Neural cell (in vitro differentiated cells): ENCODE data around the gene CHST11.

Experiments
- EZH2 ChIP-seq: fragments of 200-600, 300-800 bp; shearing (Covaris generic), sonication (generic); IDR thresholded peaks from 2 replicates; pipeline ENCODE4 v1.6.1; 2014; ENCODE audit warnings: antibody characterized with exemption, low read length, borderline replicate concordance, mild to moderate bottlenecking; ENCODE audit not compliant: insufficient read depth, poor library complexity, severe bottlenecking
- POLR2AphosphoS5 ChIP-seq: IDR thresholded peaks from 2 replicates; pipeline ENCODE4 v1.6.1; 2012
- SMC3 ChIP-seq: fragments of 450-650 bp; conservative IDR thresholded peaks from 2 replicates; pipeline ENCODE4 v1.6.1; 2014; ENCODE audit warnings: antibody characterized with exemption, mild to moderate bottlenecking, moderate library complexity; ENCODE audit not compliant: poor library complexity
- TF ChIP-seq, protein P1 (sequence below): fragments of 450-650 bp; IDR thresholded peaks from 2 replicates; pipeline ENCODE4 v1.5.1; 2014; ENCODE audit warnings: antibody characterized with exemption, mild to moderate bottlenecking, moderate library complexity; ENCODE audit not compliant: poor library complexity, severe bottlenecking
- TF ChIP-seq, protein P2 (sequence below): IDR thresholded peaks from 2 replicates; pipeline ENCODE4 v1.6.1; 2012; ENCODE audit warnings: borderline replicate concordance

DNA sequence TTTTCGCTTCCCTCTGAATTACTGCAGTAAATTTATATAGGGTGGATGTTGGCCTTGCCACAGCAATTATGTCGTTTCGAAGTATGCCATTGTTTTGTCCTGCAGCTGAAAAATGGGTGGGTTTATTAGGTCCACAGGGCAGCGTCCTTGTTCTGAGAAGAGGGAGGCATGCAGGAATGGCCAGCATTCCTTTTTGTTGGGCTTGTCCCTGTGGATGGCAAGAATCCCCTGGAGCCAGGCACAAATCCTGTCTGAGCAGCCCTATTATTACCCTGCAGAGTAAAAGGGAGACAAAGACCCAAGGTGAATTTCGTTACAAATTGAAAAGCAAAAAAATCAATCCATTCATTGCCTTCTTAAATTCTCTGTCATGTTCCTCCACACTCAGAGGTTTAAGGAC lies 88.1 kb downstream of the CHST11 start:
- TF ChIP-seq, protein P1, sequence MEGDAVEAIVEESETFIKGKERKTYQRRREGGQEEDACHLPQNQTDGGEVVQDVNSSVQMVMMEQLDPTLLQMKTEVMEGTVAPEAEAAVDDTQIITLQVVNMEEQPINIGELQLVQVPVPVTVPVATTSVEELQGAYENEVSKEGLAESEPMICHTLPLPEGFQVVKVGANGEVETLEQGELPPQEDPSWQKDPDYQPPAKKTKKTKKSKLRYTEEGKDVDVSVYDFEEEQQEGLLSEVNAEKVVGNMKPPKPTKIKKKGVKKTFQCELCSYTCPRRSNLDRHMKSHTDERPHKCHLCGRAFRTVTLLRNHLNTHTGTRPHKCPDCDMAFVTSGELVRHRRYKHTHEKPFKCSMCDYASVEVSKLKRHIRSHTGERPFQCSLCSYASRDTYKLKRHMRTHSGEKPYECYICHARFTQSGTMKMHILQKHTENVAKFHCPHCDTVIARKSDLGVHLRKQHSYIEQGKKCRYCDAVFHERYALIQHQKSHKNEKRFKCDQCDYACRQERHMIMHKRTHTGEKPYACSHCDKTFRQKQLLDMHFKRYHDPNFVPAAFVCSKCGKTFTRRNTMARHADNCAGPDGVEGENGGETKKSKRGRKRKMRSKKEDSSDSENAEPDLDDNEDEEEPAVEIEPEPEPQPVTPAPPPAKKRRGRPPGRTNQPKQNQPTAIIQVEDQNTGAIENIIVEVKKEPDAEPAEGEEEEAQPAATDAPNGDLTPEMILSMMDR = no peak
- TF ChIP-seq SMC3 (no peak), EZH2 (no peak), POLR2AphosphoS5 (no peak)
- TF ChIP-seq, protein P2, sequence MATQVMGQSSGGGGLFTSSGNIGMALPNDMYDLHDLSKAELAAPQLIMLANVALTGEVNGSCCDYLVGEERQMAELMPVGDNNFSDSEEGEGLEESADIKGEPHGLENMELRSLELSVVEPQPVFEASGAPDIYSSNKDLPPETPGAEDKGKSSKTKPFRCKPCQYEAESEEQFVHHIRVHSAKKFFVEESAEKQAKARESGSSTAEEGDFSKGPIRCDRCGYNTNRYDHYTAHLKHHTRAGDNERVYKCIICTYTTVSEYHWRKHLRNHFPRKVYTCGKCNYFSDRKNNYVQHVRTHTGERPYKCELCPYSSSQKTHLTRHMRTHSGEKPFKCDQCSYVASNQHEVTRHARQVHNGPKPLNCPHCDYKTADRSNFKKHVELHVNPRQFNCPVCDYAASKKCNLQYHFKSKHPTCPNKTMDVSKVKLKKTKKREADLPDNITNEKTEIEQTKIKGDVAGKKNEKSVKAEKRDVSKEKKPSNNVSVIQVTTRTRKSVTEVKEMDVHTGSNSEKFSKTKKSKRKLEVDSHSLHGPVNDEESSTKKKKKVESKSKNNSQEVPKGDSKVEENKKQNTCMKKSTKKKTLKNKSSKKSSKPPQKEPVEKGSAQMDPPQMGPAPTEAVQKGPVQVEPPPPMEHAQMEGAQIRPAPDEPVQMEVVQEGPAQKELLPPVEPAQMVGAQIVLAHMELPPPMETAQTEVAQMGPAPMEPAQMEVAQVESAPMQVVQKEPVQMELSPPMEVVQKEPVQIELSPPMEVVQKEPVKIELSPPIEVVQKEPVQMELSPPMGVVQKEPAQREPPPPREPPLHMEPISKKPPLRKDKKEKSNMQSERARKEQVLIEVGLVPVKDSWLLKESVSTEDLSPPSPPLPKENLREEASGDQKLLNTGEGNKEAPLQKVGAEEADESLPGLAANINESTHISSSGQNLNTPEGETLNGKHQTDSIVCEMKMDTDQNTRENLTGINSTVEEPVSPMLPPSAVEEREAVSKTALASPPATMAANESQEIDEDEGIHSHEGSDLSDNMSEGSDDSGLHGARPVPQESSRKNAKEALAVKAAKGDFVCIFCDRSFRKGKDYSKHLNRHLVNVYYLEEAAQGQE = no peak
